Parathyroid adenoma (tissue), 2 donors: ENCODE data around the gene CTAG1B.

Experiments used
- H2AFZ ChIP-seq: fragments of 300-600 bp; sonication (generic); one replicate; pipeline ENCODE4 v1.7.0; 2017; ENCODE audit warnings: antibody characterized with exemption, mild to moderate bottlenecking
- H3K27ac ChIP-seq: fragments of 300-600 bp; sonication (generic); one replicate; pipeline ENCODE4 v1.7.0; 2017
- H3K27me3 ChIP-seq: fragments of 300-600 bp; sonication (generic); one replicate; pipeline ENCODE4 v1.7.0; 2017; ENCODE audit warnings: low read length; ENCODE audit not compliant: control insufficient read depth, insufficient read depth
- H3K36me3 ChIP-seq: fragments of 300-600 bp; sonication (generic); one replicate; pipeline ENCODE4 v1.7.0; 2017; ENCODE audit warnings: low read length; ENCODE audit not compliant: control insufficient read depth, insufficient read depth
- H3K4me1 ChIP-seq: fragments of 300-600 bp; sonication (generic); one replicate; pipeline ENCODE4 v1.7.0; 2017; ENCODE audit warnings: control low read depth
- H3K4me2 ChIP-seq: fragments of 300-600 bp; sonication (generic); one replicate; pipeline ENCODE4 v1.7.0; 2017; ENCODE audit warnings: low read length
- H3K4me3 ChIP-seq: fragments of 300-600 bp; sonication (generic); one replicate; pipeline ENCODE4 v1.7.0; 2017; ENCODE audit warnings: low read depth, low read length
- H3K79me2 ChIP-seq: fragments of 300-600 bp; sonication (generic); one replicate; pipeline ENCODE4 v1.7.0; 2017; ENCODE audit warnings: control low read depth
- H3K9ac ChIP-seq: fragments of 300-600 bp; sonication (generic); one replicate; pipeline ENCODE4 v1.7.0; 2017; ENCODE audit warnings: mild to moderate bottlenecking
- H3K9me3 ChIP-seq: fragments of 300-600 bp; sonication (generic); one replicate; pipeline ENCODE4 v1.7.0; 2017; ENCODE audit warnings: low read length; ENCODE audit not compliant: control insufficient read depth
- CTCF ChIP-seq: fragments of 300-600 bp; sonication (generic); IDR thresholded peaks from one replicate; pipeline ENCODE4 v1.7.0; 2017; ENCODE audit warnings: antibody characterized with exemption, mild to moderate bottlenecking
- donor health status: primary hyperparathyroidism.

The CTAG1B gene

DNA sequence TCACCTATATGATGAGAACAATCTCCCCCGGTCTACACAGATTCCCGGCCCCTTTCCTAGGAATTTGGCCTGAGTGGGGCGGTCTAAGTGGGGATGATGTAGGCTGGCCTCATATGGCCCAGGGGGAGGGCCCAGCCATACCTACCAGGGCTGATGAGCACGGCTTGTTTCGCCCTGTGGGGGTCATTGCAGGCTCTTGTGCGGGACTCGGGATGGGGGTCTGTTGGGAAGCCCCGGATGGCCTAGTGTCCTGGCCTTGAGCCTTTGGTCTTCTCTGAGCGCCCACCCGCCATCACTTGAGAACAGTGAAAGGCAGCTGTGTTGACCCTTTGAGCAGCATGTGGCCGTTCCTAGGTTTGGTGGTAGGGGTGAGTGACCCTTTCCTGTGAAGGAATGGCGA lies 39.1 kb upstream of the CTAG1B start:
- Histone ChIP-seq H3K4me3 (no peak overlapping the region), H3K4me1 (no peaks in the 10 kb centered on the region), H3K79me2 (no peaks in the 10 kb centered on the region), H3K4me2 (no peak overlapping the region), H2AFZ (no peak overlapping the region), H3K27me3 (no peaks in the 10 kb centered on the region), H3K27ac (no peak overlapping the region), H3K9me3 (no peaks in the 10 kb centered on the region), H3K36me3 (no peaks in the 10 kb centered on the region), H3K9ac (no peak overlapping the region)
- no peak for TF ChIP-seq CTCF

DNA sequence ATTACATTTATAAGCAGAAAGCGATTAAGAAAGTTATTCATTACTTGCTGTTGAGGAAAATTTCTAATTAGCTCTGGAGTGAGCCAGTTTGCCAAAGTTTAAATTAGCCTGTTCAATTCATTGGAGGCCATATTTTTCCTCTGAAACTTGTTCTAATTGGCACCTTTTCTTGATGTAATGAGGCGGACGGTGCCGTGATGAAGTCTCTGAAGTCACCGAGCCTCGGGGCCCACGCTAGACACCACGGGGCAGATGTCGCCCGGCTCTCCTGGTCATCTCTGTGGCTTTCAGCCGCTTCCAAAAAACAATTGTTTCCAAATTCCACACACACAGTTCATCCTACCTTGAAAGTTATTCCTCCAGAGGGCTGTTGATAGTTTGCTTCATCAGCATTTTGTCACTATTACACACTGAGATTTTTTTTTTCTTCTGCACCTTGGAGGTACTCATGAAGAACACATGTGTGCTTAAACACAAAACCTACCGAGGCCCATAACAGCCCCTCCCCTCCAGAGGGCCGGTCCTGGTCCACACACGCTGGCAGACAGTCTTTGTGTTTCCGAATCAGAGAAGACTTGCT lies 38.2 kb upstream of the CTAG1B start:
- H3K27me3 ChIP-seq = no peaks in the 10 kb centered on the region
- no peak for TF ChIP-seq CTCF
- no peak overlapping the region for H2AFZ ChIP-seq
- H3K27ac ChIP-seq = no peak overlapping the region
- H3K4me2 ChIP-seq = no peak overlapping the region
- H3K79me2 ChIP-seq = no peaks in the 10 kb centered on the region
- no peak overlapping the region for H3K4me3 ChIP-seq
- no peak overlapping the region for H3K9ac ChIP-seq
- no peaks in the 10 kb centered on the region for H3K4me1 ChIP-seq
- no peaks in the 10 kb centered on the region for H3K36me3 ChIP-seq
- H3K9me3 ChIP-seq = no peaks in the 10 kb centered on the region

GRCh38 chrX:154655786-154656185 lies 36.7 kb upstream of the CTAG1B start:
- TF ChIP-seq CTCF = no peak
- no peak overlapping the region for H3K4me2 ChIP-seq
- no peaks in the 10 kb centered on the region for H3K9me3 ChIP-seq
- no peaks in the 10 kb centered on the region for H3K79me2 ChIP-seq
- no peak overlapping the region for H3K4me3 ChIP-seq
- H3K27me3 ChIP-seq = no peaks in the 10 kb centered on the region
- H2AFZ ChIP-seq = no peak overlapping the region
- no peaks in the 10 kb centered on the region for H3K4me1 ChIP-seq
- no peaks in the 10 kb centered on the region for H3K36me3 ChIP-seq
- H3K27ac ChIP-seq = no peak overlapping the region
- H3K9ac ChIP-seq = no peak overlapping the region

DNA sequence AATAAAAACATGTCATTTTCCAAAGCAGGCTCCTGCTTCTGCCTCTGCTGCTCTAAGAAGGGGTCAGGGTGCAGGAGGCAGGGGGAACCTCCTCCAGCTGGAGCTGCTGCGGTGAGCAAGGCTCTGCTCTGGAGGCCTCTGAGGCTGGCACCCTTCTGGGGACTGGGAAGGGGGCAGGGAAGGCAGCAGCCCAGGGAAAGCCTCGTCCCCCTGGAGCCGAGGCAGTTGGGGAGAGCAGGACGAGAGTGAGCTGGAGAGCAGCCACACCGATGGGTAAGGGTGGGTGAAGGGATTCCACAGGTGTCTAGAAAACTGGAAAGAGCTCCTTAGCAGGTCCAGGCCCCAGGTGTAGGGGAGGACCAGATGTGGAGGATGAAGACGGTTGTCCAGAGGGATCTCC lies 36.3 kb upstream of the CTAG1B start:
- H3K27me3 ChIP-seq = no peaks in the 10 kb centered on the region
- H3K79me2 ChIP-seq = no peaks in the 10 kb centered on the region
- no peaks in the 10 kb centered on the region for H3K9me3 ChIP-seq
- H3K36me3 ChIP-seq = no peaks in the 10 kb centered on the region
- no peak overlapping the region for H3K4me2 ChIP-seq
- no peak overlapping the region for H3K4me3 ChIP-seq
- no peak for TF ChIP-seq CTCF
- H2AFZ ChIP-seq = no peak overlapping the region
- H3K27ac ChIP-seq = no peak overlapping the region
- H3K4me1 ChIP-seq = no peaks in the 10 kb centered on the region
- no peak overlapping the region for H3K9ac ChIP-seq

DNA sequence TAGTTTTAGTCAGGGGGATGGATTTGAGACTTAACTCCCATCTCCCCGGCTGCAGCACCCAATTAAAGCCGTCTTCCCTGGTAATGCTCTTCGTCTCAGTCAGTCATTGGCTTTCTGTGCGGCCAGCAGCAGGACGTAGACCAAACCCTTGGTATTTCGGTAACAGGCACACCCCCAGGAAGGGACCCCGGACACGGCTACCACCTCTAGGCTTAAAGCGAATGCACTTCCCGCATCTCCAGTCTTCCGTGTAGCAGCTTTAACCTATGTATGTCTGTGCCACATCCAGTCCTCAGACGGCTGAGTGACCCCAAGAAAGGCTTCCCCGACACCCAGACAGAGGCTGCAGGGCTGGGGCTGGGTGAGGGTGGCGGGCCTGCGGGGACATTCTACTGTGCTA lies 35.8 kb upstream of the CTAG1B start:
- no peak overlapping the region for H2AFZ ChIP-seq
- H3K4me2 ChIP-seq = no peak overlapping the region
- H3K9ac ChIP-seq = no peak overlapping the region
- H3K4me3 ChIP-seq = no peak overlapping the region
- no peaks in the 10 kb centered on the region for H3K9me3 ChIP-seq
- no peaks in the 10 kb centered on the region for H3K36me3 ChIP-seq
- no peaks in the 10 kb centered on the region for H3K27me3 ChIP-seq
- no peak for TF ChIP-seq CTCF
- no peaks in the 10 kb centered on the region for H3K79me2 ChIP-seq
- no peak overlapping the region for H3K27ac ChIP-seq
- H3K4me1 ChIP-seq = no peaks in the 10 kb centered on the region
